C4-2B (cell line): ENCODE data around the gene BABAM2.

Source experiments
- ZFX ChIP-seq: fragments of 450-650 bp; IDR thresholded peaks from 2 replicates; pipeline ENCODE4 v1.6.1; 2017
- TF ChIP-seq, protein P1 (sequence below): fragments of 450-650 bp; conservative IDR thresholded peaks from 2 replicates; pipeline ENCODE4 v1.5.1; 2017; ENCODE audit warnings: mild to moderate bottlenecking

DNA sequence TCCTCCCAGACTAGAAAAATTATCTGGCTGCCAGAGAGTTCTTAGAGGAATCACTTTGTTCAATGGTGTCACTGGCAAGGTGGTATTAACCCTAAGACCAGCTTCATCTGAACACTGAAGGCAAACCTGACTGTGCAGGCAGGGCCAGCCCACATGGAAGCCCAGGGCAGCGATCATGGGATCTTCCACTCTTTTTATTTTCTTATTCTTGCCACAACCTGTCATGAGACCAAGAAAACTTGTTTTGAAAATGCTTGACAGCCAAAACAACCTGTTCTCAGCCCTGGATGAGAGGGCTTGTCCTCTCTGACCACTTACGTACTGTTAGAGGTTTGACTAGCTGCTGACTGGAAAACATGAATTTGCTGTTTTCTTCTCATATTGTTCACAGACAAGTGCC lies 426.9 kb downstream of the BABAM2 start:
- TF ChIP-seq, protein P1, sequence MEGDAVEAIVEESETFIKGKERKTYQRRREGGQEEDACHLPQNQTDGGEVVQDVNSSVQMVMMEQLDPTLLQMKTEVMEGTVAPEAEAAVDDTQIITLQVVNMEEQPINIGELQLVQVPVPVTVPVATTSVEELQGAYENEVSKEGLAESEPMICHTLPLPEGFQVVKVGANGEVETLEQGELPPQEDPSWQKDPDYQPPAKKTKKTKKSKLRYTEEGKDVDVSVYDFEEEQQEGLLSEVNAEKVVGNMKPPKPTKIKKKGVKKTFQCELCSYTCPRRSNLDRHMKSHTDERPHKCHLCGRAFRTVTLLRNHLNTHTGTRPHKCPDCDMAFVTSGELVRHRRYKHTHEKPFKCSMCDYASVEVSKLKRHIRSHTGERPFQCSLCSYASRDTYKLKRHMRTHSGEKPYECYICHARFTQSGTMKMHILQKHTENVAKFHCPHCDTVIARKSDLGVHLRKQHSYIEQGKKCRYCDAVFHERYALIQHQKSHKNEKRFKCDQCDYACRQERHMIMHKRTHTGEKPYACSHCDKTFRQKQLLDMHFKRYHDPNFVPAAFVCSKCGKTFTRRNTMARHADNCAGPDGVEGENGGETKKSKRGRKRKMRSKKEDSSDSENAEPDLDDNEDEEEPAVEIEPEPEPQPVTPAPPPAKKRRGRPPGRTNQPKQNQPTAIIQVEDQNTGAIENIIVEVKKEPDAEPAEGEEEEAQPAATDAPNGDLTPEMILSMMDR, result no peak
- TF ChIP-seq ZFX, result no peak
